ENCODE results near the gene APRT.

- TF ChIP-seq POLR2A (IDR thresholded peaks at IDR 0.05; ENCODE audit: low read depth, low read length) = no peak
- no peak for TF ChIP-seq POLR2AphosphoS5 (IDR thresholded peaks at IDR 0.05; ENCODE audit: low read depth, low read length)
- 0 out of 2 replicates have a peak, but pooled peaks have one; percentile 4 for TF ChIP-seq SPI1 (IDR thresholded peaks at IDR 0.05; ENCODE audit: low read depth, low read length)
- TF ChIP-seq TAF1 (IDR thresholded peaks at IDR 0.05; ENCODE audit: low read depth, low read length) = no peak
- no peak for TF ChIP-seq POU2F2 (IDR thresholded peaks at IDR 0.05; ENCODE audit: low read depth, low read length)
- no peak for TF ChIP-seq PAX5 (IDR thresholded peaks at IDR 0.05; ENCODE audit: insufficient read depth, low read length, severe bottlenecking)
Measured at GRCh38 chr16:88857728-88858339, 46.1 kb upstream of the APRT start.
